ENCODE data around the gene IVD.

Gene IVD

DNA sequence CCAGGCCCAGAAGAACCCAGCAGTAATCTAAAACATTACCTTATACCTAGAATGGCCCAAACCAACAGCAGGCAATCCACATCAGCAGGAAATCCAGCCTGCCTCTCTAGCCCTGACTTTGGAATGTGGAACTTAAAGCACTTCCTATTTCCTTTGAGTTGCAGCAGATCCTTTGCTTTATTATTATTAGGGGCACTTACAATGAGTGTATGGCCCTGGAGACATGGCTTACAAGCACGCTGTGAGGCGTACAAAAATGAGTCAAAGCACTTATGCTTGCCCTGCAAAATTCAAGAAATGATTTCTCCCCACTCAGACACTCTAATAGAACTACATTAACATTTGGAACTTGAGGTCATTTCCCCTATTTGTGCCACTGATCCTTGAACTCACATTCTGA lies 32.6 kb upstream of the IVD start:
- in situ Hi-C loops (cut with MboI; ENCODE audit: low sequenced_read_pairs): no loop called here

DNA sequence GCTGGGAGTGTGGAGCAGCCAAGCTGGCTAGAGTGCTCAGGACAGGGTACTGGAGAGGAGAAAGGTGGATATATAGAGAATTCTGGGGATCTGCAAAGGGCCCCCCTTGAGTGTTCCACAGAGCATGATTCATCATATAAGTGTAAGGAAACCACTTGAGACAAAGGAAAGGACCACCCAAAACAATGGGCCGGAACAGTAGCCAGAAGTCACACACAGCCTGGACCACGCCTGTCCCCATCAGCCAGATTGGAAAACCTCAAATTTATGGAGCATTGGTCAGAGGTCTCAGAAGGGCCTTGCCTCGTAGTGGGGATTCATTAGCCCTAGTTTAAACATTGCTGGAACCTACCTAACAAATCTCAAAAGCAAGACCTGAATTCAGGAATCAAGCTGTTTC lies 28.0 kb upstream of the IVD start:
- in situ Hi-C loops (cut with MboI; ENCODE audit: low sequenced_read_pairs): no loop called here

DNA sequence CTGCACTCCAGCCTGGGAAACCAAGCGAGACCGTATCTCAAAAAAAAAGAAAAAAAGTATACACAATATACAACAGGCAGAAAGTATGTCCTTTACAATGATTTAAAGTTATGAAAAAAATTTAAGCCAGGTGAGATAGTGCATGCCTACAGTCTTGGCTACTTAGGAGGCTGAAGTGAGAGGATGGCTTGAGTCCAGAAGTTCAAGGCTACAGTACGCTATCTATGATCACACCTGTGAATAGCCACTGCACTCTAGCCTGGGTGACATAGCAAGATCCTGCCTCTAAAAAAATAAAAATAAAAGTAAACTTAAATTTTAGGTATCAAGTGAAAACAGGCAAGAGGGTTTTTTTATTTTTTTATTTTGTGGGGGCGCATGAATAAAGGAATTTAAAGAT lies 26.2 kb upstream of the IVD start:
- in situ Hi-C loops (cut with MboI; ENCODE audit: low sequenced_read_pairs): no loop called here

DNA sequence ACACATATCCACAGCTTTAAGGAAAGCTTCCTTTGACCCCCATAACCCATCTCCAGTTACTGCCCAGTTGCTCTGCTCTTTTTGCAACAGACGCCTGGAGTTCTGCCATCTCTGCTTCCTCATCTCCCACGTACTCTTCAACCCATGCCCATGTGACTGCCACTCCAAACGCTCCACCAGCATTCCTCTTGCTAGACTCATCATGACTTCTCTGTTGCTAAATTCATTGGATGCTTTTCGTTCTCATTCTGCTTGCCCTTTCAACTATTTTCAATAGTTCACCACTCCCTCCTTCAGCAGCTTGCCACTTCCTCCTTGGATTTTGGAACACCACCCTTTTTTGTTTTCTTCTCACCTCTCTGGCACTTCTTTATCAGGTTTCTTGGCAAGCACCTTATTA lies 25.7 kb upstream of the IVD start:
- in situ Hi-C loops (cut with MboI; ENCODE audit: low sequenced_read_pairs): no loop called here

DNA sequence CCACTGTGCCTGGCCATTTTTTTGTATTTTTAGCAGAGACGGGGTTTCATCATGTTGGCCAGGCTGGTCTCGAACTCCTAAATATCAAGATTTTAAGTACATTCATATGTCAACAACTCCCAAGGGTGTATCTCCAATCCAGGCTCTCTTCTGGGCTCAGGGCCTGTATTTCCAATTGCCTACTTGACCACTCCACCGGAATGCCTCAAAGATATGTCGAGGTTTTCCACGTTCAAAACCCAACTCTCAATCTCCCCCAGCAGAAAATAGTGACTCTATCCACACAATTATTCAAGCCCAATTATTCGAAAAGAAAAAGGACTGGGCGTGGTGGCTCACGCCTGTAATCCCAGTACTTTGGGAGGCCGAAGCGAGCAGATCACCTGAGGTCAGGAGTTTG lies 25.0 kb upstream of the IVD start:
- in situ Hi-C loops (cut with MboI; ENCODE audit: low sequenced_read_pairs): no loop called here

DNA sequence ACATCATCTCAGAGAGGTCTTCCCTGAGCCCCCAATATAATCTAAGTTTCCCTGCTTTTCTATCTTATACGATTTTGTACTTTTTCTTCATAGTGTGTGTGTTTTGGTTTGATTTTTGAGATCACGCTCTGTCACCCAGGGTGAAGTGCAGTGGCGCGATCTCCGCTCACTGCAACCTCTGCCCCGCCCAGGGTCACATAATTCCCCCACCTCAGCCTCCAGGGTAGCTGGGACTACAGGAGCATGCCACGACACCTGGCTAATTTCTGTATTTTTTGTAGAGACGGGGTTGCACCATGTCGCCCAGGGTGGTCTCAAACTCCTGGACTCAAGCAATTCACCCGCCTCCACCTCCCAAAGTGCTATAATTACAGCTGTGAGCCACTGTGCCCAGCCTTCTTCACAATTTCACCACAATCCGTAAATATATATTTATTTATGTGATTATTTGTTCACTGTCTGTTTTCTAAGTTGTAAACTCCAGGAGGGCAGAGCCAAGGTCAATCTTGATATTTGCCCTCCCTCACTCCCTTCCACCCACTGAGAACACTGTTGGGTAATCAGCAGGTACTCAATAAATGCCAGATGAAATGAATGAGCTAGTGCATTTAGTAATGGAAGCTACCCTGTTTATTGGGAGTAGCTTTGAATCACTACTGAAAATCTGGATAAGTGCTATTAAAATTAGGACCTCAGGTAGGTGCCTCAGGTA lies 23.6 kb upstream of the IVD start:
- in situ Hi-C loops (cut with MboI; ENCODE audit: low sequenced_read_pairs): no loop called here

DNA sequence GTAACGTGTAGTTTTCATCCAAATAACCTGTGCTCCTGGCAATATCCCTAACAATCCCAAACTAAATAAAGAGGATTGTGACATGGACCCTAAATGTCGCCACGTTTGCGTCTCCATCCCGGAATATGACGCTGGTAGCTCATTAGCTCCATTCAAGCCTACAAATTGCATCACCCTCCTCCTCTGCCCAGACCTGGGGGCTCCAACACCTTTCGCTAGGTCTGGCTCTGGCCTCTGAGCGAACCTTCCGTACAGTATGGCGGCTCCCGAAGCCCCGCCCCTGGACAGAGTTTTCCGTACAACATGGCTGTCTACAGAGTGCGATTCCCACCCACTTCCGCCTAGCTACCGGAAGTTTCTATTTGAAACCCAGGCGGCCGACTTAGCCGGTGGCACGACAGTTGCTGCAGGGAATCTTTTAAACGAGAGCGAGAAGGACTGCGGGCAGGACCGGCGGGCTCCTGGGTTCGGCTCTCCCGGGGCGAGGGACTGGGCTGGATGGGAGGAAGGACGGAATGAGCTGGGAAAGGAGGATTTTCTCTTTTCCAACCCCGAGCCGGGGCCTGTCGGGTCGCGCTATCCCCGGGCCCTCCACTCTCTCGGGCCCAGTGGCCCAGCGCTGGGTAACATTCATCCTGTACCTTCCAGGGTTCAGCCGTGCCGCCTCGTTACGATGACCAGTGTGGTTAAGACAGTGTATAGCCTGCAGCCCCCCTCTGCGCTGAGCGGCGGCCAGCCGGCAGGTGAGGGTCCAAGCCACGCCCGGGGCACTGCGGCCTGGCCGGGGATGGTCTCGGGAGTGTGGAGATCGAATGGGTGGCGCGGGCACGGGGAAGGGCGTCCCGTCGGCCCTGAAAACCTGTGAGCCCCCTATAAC lies 22.8 kb upstream of the IVD start, which contains the start of gene KNSTRN:
Gene KNSTRN, plus strand, starts transcription at position 142 of the 877 bp plus-strand sequence. Its CDS starts 115 bp downstream, at position 257.
- in situ Hi-C loops (cut with MboI; ENCODE audit: low sequenced_read_pairs): no loop called here

DNA sequence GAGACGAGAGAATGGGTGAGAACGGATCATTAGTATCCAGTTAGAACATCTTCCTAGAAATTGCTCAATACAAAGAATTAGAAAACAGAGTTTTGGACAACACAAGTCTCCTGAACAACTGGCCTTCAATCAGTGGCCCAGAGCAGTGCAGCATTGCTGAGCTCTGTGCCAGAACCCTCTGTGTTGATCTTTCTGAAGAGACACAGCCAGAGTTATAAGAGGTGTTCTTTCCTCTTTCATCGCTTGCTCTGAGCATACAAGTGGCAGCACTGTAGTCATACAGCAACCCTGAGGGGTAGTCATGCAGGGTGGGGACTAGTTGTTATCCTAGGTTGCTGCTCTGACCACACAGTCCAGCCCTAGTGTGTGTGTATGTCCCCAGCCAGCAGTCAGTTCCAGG lies 19.1 kb upstream of the IVD start:
- in situ Hi-C loops (cut with MboI; ENCODE audit: low sequenced_read_pairs): no loop called here

DNA sequence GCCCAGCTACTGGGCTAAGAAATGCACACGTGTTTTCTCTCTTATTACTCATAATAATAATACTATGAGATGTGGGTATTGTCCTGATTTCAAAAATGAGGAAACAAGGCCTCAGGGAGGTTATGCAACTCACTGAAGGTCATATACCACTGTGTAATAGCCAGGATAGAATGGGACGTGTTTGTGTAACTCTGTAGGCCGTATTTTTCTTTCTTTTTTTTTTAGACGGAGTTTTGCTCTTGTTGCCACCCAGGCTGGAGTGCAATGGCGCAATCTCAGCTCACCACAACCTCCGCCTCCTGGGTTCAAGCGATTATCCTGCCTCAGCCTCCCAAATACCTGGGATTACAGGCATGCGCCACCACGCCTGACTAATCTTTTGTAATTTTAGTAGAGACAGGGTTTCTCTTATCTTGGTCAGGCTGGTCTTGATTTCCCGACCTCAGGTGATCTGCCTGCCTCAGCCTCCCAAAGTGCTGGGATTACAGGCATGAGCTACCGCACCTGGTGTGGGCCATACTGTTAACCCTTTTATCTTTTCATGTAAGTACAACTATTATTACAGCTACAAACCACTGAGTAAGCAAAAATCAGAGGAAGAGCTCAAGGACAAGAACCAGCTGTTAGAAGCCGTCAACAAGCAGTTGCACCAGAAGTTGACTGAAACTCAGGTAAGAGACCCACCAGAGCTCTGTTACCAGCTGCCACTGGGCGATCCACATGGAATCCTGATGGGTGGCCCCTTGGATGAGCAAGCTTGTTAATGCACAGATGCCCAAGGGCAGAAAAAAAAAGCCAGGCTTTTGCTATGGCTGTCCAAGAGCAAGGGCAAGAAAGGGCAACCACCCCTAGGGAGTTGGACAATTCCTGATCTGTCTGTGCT lies 16.4 kb upstream of the IVD start:
- in situ Hi-C loops (cut with MboI; ENCODE audit: low sequenced_read_pairs): no loop called here

DNA sequence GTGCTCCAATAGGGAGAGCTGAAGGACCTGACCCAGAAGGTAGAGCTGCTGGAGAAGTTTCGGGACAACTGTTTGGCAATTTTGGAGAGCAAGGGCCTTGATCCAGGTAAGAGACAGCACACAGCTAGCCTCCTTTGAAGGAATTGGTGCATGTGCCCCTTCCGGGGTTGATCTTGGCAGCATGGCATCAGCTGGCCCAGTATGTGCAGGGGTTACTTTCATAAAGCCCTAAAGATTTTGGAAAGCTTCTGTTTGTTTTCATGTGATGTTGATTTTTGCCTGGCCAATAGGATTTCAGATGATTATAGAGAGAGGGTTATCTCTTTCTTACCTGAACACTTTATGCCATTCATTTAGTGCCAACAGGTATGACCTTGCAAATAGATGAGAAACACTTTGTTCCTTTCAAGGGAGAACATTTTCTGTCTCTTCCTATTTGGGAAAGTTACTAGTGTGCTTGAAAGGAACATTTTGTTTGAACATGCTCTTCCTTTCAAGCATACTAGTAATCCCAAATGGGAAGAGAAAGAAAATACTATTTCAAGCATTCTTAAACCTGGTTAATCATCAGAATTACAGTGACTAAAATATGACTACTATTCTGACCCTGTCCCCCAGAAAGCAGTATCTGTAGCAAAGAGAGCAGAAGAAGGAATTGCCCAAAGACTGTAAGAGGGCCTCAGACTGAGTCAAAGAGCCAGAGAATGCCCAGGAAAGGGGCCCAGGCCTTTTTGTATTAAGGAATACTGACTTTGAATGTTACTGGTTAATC lies 15.6 kb upstream of the IVD start:
- in situ Hi-C loops (cut with MboI; ENCODE audit: low sequenced_read_pairs): no loop called here

DNA sequence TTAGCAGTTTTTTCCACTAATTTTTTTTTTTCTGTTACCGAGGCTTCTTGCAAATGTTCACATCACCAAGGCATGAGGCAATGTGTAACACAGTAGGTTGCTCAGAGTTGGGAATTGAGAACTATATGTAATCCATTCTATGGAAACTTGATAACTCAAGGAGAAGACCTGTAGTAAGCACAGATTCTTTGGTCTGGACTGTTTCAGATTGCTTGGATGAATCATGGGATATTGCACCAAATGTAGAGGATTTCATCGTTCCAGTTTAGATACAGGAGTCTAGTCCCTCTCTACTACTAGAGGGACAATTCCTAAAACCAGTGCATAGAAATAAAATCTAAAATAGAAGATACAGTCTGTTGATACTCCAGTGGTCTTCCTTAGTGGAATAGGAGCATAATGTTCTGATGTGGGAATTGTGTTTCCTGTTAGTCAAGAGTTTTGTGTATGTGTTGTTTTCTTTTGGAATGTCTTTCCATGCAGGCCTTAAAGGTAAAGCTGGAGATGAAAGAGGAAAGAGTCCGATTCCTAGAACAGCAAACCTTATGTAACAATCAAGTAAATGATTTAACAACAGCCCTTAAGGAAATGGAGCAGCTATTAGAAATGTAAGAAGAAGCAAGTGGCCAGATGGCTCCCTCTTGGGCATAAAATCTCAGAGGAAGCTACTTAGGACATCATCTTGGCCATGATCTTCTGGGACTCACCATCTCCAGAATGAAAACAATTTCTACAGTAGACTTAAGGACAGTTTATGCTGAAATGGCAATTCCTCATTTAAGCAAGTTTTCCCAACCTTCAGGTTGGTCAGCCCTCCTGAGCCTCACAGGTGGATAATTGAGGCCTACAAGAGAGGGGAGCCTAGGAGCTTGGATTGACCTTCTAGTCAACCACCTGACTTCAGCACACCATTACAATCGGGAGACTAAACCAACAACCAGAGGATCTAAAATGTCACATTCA lies 12.3 kb upstream of the IVD start:
- in situ Hi-C loops (cut with MboI; ENCODE audit: low sequenced_read_pairs): no loop called here

DNA sequence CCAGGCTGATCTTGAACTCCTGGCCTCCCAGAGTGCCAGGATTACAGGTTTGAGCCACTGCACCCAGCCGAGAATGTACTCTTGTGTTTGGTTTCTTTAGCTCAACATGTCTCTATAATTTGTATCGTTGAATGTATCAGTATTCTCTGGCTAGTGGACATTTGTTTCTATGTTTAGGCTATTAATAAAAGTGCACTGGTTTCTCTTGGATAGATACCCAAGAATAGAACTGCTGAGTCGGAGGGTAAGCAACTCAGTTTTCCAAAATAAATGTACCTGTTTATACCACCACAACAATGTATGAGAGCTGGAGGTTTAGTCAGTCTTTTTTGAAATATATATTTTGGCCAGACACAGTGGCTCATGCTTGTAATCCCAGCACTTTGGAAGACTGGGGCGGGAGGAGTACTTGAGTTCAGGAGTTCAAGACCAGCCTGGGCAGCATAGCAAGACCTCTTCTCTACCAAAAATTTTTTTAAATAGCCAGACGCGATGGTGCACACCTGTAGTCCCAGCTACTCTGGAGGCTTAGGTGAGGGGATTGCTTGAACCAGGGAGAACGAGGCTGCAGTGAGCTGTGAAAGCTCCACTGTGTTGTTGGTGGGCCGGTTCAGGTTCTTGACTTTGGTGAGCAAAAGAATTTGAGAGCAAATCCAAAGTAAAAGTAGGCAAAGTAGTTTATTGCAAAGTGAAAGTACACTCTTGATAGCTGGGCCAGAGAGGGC lies 7.7 kb upstream of the IVD start:
- in situ Hi-C loops (cut with MboI; ENCODE audit: low sequenced_read_pairs): no loop called here

DNA sequence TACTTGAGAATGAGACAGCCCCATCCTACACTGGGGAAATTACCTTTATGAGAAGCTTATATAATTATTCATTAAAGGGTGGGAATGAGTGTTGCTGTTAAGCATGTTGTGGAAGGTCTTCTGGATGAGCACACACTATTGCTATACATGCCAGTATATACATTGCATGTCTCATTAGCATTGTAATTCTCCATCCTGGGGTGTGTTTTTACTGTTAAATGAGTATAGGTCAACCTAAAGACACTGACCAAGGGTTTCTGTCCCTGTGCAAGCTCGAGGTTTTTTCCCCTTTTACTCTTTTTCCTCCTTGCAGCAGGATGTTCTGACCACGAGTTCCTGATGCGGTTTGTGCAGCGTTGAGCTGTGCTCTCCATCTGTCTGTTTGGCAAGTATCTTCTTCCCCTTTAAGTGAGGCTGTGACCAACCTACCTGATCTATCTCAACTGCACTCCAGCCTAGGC lies 7.2 kb upstream of the IVD start:
- in situ Hi-C loops (cut with MboI; ENCODE audit: low sequenced_read_pairs): no loop called here

DNA sequence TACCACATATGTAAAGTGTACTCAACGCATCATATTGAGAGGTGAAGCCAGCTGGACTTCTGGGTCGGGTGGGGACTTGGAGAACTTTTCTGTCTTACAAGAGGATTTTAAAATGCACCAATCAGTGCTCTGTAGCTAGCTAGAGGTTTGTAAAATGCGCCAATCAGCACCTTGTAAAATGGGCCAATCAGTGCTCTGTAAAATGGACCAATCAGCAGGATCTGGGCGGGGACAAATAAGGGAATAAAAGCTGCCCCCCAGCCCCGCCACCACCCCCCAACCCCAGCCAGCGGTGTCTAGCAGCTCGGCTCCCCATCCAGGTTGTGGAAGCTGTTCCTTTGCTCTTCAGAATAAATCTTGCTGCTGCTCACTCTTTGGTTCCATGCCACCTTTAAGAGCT lies 6.2 kb upstream of the IVD start:
- in situ Hi-C loops (cut with MboI; ENCODE audit: low sequenced_read_pairs): no loop called here

DNA sequence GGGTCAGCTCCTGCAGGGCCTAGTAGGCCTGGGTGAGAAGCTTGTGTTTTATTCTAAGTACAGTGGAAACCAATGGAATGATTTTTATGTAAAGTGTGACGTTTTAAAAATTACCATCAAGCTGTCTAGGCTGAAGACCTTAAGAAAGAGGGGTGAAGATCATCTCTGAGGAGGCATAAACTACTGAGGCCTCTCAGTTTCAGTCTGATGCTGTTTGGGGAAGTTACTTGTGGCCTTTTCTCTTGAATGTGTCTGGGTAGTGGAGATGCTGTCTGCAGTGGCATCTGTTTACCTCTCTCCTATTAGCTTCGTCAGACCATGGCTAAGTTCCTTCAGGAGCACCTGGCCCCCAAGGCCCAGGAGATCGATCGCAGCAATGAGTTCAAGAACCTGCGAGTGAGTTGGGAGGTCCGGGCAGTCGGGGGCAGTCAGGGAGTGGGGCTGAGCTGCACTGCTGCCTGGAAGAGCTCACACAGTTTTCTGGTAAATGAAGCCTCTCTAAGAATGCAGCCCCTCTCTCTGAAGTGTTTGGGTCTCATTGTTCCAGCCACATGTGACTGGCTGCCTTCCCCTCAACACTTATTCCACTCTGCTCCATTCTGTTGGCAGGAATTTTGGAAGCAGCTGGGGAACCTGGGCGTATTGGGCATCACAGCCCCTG lies 1.9 kb downstream of the IVD start:
- in situ Hi-C loops (cut with MboI; ENCODE audit: low sequenced_read_pairs): no loop called here

DNA sequence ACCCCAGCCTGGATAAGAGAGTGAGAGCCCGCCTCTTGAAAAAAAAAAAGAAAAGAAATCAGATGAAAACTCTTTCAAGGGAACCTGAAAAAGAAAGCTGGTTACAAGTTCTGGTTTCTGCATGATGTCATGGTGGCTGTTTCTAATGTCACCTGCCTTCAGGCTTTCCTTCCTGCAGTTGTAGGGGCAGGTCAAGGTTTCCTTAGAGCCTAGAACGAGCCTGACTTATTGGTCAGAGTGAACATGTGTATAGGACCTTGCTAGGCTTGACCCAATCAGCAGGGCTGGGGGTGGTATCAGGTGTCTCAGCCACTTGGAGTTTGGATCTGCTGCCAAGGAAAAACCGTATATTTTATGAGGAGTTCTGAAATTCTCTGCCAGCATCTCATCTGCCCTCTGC lies 3.8 kb downstream of the IVD start:
- in situ Hi-C loops (cut with MboI; ENCODE audit: low sequenced_read_pairs): no loop called here

DNA sequence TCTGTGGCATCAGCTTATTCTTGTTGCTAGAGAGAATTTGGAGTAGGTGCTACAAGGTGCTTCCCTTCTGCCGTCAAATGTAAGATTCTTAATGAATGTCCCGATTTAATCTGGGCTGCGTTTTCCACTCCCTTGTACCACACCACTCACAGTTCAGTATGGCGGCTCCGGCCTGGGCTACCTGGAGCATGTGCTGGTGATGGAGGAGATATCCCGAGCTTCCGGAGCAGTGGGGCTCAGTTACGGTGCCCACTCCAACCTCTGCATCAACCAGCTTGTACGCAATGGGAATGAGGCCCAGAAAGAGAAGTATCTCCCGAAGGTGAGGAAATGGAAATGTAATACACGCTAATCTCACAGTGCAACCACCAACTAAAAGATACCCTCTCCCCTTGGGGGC lies 4.9 kb downstream of the IVD start:
- in situ Hi-C loops (cut with MboI; ENCODE audit: low sequenced_read_pairs): no loop called here

DNA sequence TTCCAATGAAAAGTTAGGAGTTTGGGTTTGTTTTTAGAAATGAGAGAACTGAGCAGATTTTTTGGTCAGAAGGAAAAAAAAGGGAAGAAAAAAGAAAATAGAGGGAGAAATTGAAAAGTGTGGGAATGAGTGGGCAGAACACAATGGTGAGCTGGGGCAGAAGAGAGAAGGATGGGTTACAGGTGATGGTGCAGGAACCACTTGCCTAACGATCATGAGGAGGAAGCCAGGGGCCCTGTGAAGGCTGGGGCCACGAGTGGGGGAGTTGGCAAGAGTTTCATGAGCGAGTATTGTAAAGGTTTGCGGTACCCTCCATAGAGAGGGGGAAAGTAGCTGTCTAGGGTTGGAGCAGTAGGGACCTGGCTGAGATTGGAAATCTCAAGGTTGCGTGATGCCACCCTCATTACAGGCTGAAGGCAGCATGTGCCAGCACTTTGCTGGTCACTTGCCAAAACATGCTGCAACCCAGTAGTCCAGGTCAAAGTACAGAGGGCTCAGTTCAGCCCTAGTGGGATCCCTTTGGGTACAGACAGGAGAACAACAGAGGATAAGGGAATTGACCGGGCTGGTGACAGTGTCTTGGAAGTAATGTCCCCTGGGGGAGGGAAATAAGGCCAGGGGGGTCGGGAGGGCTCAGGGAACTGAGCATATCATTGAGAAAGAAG lies 6.6 kb downstream of the IVD start:
- in situ Hi-C loops (cut with MboI; ENCODE audit: low sequenced_read_pairs): no loop called here

Measured in HL-60/S4 treated with phorbol 12-myristate 13-acetate at 8.2 ng/mL for 4 days and 3 days (cell line).